NCI-H187 (cell line): ENCODE data around the gene SSPN.

Experiments
- DNase-seq, 2 experiments: peaks; one replicate each; lab custom pipeline; 2025; lab: John Stamatoyannopoulos, UW

The SSPN gene, protein sequence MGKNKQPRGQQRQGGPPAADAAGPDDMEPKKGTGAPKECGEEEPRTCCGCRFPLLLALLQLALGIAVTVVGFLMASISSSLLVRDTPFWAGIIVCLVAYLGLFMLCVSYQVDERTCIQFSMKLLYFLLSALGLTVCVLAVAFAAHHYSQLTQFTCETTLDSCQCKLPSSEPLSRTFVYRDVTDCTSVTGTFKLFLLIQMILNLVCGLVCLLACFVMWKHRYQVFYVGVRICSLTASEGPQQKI

DNA sequence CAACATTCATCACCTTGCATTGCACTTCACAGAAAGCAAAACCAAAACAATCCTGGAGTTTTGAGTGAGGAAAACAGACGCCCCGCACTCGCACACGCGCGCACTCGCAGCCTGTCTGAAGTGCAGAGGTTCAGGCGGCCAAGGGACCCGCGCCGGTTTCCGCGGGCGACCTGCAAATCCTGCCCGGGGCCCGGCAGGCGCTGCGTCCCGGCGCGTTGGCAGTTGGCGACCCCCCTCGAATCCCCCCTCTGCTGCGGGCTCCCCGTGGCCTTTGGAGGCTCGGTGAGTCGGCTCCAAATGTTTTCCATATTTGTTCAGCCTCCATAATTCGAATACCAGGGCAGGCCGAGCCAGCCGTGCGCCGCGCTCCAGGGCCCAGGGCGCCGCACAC lies at the start of gene SSPN:
SSPN (plus strand) TSS at position 324 of the 391 bp plus-strand sequence. CDS start 100 bp downstream, outside the sequence.
- DNase-seq = peak in 1 of 2 experiments; percentile 3

DNA sequence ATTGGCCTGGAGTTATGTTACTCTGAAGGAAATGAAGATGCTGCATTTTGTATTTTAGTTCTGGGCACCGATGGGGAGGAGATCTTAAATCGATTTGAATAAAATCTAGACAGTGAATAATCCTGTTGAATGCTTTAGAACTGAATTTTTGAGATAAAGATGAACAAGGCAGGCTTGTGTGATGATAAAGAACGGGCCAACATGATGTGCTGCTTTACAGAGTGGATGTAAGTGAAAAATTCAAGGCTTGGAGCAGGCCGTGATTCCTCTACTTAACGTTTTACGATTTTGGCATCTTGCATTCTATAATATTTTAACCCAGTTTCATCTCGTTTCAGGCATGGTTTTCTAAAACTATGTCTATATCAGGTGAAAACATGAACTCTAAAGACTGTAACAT lies 47.1 kb upstream of the SSPN start:
- no peak for DNase-seq

DNA sequence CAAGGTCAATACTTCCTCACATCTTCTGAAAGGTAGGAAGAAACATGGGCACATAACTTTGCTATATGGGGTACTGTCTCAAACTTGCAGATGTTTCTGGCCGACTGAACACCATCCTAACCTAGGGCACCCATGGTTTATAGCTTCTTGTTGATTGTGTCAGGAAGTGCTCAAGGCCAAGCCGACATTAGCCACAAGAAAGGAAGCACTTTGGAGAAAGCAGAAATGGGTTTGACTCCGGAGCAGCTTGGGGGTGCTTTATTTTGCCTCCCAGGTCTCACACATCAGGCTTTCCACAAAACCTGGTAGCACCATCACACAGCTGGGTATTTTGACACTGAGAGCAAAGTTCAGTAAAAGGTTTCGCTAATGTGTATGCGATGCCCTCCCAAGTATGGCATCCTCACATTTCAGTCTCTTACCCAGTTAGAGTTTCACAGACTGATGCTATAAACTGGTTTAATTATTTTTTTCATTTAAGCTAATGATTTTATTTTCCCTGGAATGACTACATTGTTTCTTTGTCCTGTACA lies 45.3 kb upstream of the SSPN start:
- no peak for DNase-seq

DNA sequence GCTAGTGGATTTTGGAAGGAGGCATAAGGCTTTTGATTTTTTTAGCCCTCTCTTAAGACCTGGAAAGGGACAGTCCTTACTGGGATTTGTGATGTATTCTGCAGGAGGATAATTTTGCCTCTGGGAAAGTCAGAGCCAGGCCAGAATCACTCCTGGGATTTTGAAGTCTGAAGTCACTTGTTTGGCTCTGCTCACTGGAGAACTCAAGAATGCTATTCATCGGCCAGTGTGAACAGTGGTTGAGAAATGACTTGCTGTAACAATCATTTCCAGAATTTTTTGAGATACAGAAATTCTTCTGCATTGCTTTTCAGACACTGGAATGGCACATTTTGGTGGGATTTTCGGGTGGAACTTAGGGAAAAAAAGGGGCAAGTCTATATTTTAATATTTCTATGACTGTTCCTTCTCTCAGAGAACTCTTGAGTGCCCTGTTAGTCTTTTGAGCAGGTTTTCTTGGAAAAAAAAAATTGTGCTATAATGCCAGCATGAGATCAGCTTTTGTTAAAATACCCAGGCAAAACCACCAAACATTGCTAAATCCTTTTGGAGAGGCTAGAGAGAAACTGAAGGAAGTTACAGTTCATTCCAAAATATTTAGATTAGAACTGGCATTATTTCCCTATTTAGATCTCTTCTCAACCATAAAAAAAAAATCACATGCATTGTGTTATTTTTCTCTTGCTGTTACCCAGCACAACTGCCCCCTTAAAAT lies 44.5 kb upstream of the SSPN start:
- DNase-seq = no peak

DNA sequence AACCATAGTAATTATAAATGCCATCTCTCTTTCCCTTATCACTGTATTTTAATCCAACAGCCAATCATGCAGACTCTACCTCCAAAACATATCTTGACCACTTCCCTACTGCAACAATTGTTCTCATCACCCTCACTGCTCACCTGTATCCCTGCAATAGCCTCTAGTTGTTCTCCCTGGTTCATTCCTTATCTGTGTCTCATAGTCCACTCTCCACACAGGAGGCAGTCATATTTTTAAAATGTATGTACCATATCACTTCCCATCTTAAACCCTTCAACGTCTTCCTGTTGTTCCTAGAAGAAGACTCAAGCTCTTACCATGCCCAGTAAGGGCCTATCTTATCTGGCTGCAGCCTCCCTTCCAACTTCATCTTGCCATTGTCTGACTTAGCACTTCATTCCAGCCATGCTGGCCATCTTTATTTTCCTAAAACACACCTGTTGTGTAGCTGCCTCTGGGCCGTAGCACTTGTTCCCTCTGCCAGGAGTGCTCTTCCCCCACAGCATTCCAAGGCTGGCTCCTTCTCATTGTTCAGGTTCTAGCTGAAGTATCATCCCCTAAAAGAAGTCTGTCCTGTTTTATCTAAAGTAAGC lies 42.8 kb upstream of the SSPN start:
- no peak for DNase-seq

DNA sequence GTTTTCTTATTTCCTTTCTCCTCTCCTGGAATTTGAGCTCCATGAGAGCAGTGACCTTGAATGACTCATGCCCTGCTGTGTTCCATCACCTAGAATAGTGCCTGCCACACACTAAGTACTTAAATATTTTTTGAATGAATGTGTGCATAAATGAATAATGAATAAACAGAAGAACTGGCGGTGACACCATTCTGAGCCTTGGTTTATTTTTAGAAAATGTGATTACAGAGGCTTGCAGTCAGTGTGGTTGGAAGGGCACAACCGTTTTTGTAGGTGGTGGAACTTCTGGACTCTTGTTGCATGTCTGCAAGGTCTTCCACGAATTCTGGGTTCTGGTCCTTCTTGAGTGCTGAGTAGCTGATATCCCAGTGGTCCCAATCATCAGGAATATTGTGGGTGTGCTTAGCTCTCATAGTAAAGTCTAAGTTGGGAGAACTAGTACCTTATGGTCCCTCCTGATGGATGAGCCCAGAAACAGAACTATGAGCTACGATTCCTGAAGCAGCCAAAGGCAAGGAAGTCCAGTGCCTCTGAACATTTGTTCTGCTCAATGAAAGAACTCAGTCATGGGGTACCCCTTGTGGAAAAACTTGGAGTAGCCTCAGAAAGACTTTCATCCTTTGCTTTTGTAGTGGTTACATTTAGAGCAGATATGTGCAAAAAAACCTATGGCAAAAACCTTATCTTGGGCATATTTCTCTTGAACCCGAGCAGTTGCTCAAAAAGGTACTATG lies 41.8 kb upstream of the SSPN start:
- DNase-seq = no peak

DNA sequence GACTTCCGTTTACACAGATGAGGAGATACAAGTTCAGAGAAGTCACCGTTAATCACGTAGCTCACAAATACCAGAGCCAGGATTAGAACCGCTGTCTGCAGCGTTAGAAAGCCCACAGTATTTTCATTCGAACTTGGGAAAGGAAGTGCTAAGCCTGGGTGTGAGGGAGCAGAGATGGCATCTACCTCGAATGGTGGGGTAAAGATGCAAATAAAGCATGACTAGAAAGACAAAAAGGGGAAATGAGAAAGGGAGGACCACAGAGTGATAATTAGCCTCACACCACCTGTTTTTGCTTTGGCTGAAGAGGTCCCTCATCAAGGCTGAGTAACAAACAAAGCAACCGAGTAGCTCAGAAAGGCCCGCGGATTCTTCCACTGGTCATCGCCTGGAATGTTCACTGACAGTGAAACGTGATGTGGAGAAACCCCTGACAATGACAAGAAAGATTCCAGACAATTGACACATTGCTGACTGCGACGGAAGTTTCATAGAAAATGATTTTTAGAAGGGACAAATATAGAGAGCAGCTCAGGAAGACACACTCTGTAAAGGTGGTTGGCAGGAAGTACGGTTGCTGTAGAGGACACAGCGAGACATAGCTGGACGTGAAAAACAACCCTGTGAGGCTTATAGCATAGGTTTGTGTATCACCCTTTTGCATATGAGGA lies 39.0 kb upstream of the SSPN start:
- DNase-seq = no peak

DNA sequence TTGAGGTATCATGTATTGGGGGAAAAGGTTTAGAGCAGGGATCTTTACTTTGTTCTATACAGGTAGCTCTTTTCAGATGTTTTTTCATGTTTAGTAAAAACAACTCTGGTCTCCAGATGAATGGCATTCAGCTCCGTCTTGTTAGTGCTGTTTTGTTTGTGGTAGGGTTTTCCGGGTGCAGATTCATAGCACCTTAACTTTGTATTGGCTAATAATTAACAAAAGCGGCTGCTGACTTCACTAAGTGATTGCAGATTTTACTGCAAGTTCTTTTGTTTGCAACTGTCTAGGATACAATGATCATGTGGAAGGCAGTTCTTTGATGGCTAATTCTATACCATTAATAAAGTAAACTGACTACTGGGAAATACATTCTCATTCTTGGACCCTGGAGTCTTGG lies 38.4 kb upstream of the SSPN start:
- no peak for DNase-seq

DNA sequence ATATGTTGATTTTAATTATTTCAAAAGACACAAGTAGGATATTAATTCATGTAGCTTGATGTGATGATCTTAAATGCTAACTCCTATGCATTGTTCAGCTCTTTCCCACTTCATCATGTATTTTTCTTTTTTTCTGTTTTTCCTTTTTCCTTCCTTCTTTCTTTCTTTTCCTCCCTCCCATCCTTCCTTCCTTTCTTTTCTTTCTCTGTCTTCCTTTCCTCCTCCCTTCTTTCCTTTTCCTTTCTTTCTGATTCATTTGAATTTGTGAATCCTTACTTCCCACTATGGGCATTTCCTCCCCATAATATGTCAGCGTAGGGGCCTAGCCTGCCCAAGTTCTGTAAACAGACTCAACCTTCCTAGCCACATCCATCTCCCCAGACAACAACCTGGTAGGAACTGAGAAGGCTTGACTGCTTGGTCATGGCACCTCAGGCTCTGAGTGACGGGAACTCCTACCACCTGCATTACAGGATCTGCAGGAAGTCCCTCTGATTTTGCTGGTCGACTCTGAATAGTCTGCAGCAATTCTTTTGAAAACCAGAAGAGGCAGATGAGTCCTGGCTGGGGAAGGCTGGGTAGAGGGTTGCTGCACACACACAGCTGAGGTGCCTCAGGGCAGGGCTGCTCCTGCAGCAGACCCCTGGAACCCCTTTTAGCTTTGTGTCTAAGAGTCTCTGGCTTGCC lies 37.2 kb upstream of the SSPN start:
- DNase-seq = no peak

DNA sequence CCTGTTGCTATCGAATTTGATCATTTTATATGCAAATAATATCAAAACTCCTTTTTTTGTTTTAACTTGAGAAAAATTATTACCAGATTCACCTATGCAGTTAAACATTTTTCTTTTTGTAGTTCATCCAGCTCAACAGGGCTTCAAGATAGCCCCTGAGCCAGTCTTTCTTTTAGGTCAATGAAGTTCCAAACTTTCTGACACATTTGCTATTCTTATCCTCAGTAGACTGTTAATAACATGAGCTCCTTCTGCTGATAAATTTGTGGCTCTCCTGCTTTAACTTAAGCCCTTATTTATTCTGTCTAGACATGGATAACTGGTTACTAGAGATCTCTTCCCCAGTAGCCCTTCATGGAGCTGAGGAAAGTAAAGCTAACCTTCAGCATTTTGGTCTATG lies 33.2 kb upstream of the SSPN start:
- DNase-seq = no peak

DNA sequence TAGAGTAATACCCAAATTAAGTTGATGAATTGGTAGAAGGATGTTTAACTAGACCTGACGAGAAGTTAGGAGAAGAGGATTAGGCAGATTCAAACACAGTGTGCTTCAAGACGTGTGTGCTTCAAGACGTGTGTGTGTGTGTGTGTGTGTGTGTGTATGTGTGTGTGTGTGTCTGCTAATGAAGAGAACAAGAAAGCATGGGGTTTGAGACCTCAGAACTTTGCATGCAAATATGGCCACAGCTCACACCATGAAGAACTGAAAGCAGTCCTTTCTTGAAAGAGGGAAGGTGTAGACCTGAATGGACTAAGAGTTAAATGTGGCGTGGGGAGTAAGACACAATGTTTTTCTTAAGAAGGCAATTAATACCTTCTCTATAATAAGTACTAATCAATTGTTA lies 32.5 kb upstream of the SSPN start:
- no peak for DNase-seq

DNA sequence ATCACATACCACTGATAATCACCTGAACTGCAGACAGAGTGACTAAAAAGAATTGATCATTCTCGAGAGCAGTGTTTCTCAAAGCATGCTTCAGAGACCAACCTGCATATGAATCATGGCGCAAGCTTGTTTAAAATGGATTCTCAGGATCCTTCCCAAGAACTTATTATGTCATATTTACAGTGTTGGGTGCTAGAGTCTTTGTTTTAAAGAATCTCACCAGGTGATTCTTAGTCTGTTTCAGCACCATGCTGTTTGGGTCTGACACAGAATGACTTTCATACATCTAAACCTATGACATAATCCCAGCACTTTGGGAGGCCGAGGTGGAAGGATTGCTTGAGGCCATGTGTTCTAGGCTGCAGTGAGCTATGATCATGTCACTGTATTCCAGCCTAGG lies 31.3 kb upstream of the SSPN start:
- no peak for DNase-seq

DNA sequence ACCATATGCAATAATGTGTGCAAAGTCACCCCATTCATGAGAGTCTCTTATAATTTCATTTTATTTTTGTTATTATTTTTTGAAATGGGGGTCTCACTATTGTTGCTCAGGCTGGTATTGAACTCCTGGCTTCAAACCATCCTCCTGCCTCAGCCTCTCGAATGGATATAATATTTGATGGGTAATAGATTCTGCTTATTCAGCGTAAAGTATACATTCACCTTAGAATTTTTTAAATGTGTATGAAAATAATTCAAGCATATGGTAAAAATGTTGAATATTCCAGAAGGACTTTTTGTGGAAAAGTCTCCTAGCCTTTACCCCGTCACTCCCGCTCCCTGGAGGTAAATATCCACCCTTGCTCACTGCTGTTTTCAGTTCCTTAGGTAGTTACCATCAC lies 23.4 kb upstream of the SSPN start:
- no peak for DNase-seq

DNA sequence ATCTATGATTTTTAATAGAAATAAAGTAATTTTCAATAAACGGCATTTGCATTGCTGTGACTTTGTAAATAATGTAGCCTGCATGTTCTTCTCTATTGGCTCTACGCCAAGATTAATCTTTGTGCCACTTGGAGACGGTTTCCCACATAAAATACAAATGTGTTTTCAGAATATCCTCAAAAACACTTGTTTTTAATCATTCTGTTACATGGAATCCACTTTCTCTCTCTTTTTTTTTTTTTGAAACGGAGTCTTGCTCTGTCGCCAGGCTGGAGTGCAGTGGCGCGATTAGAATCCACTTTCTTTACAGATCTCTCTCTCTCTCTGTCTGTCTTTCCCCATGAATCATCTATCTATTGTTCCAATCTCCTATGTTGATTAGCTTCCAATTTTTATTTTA lies 22.8 kb upstream of the SSPN start:
- no peak for DNase-seq

DNA sequence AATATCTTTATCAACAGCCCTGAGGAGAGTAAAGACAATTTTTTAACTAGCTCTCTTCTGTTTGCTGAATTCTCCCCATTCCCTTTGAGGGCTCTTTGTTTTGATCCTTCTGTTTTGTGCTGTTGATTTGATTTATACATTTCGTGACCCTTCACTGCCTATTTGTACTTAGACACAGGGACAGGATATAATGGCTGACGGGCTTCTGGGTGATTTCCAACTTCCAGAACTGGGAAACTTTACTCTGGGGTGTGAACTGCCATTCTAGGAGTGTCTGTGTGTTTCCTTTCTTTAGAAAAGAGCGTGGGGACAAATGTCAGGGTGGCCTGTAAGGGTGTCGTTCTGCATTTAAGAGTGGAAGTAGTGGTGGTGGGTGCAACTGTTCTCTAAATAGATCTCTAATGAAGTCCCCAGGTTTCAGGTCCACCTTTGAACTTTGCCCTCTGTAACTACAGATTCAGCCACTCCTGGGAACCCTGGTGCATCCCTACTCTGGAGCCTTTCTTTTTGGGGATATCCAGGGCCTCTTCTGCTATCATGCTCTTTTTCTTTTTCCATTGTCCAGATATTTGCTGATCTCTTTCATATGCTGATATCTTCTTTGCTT lies 22.3 kb upstream of the SSPN start:
- DNase-seq = no peak

DNA sequence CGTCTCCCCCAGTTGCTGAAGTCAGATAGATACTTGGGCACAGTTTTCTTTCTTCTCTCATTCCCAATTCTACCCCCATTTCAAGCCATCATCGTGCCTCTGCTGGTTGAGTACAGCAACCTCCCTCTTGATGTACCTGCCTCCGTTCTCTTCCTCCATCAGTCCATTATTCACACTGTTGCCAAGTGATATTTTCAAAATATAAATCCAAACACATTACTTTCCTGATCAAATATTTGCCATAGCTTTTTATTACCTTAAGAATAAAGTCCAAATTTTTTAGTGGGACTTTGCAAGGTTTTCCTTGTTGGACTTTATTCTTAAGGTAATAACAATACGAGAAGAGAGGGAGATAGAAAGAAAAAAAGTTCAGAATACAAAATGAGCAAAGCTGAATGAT lies 18.6 kb upstream of the SSPN start:
- DNase-seq = no peak

DNA sequence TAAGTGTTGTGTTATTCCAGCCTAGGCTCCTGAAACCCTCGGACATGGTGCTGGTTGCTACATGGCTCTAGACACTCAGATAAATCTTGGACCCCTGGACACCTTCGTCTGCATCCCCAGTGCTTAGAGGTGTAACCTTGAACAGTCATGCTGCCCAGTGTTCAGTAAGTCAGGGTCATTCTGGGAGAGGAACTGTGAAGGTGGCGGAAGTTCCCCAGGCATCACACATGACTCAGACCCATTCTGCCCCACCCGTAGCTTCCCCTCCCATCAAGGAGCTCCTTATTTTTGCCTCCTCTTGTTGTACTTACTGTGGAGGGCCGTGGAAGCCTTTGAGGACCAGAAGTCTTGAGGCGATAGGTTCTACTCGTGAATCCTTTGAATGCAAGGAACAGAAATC lies 18.1 kb upstream of the SSPN start:
- no peak for DNase-seq

DNA sequence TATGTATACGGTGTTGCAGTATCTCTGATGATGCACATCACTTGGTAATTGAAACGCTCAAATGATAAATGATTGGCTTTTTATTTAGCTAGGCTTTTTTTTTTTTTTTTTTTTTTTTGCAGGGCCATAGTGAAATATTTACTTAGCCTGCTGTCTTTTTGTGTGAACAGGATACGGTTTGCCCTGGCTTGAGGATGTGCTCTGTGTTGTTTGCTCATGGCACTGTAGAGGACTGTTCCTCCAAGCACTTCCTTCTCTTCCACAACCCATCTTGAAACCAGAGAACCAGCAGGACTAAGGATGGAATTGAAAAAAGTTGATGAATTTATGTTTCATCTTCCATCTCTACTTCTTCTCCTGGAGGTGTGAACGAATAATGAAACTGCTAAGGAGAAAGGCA lies 15.5 kb upstream of the SSPN start:
- DNase-seq = no peak

DNA sequence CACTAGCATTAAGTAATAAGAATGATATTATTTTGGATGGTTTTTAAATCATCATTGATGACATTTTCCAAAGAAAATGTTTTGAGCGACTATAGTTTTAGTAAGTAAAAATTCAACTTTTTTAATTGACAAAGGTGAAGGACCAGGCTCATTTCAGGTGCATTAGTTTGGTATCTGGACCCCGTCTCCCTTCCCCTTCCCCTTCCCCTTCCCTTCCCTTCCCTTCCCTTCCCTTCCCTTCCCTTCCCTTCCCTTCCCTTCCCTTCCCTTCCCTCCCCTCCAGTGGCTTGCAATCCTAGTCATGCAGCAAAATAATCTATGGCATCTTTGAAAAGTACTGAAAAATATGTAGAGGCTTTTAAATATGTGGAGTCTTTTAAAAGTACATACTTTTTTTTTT lies 13.0 kb upstream of the SSPN start:
- DNase-seq = no peak

DNA sequence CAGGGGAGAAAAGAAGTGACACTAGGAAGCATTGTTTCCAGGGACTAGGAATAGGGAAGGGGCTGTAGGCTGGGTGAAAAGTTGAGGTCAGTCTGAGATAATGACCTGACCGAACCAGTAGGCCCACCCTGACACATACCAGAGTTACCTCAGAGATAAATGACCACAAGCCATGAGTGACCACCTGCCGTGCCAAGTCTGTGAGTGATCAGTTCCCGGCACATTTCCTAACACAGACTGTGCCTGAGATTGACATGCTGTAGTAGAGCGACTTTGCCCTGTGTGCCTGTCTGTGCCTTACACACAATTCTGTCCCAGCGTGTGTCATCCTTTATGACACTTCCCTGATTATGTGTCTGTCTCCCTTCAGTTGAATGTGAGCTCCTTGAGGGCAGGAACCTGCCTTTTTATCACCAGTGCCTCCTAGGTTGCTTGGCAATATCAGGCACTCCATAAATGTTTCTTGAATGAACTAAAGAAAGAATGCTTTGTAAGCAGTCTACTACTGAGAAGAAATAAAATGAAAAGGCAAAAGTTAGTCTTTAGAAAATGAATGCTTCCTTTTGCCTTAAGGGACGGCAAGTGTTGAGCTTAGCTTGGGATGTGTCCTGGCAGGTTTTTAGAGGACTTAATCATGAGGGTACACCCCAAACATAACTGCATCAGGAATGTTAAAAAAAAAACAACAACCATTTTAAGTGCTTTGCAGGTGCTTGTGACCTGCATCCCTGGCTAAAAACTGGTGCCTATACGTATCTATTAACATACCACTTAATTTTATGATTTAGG lies 9.6 kb upstream of the SSPN start:
- DNase-seq = no peak
